Trophoblast cell (in vitro differentiated cells and primary cell): Measurements from ENCODE around the gene ATF7IP.
"Not testable (repeated sequence)": the region's sequence is repeated elsewhere in the genome, so short reads cannot be mapped to it uniquely, and the experiment has no call there.

Experiments used
- DNase-seq, 2 donors: peaks; one replicate each; pipeline ENCODE4 v3.0.0-alpha.2; 2016
- H2AFZ ChIP-seq: 2 replicates; pipeline ENCODE4 v1.6.1; 2013; ENCODE audit warnings: low read length, moderate library complexity, mild to moderate bottlenecking; ENCODE audit not compliant: insufficient read depth, poor library complexity
- H2AK5ac ChIP-seq: 2 replicates; pipeline ENCODE4 v1.6.1; 2013; ENCODE audit warnings: mild to moderate bottlenecking, low read length
- H2BK120ac ChIP-seq: 2 replicates; pipeline ENCODE4 v1.6.1; 2013; ENCODE audit warnings: low read length, mild to moderate bottlenecking, moderate library complexity; ENCODE audit not compliant: insufficient read depth, poor library complexity
- H2BK12ac ChIP-seq: 2 replicates; pipeline ENCODE4 v1.6.1; 2013; ENCODE audit warnings: mild to moderate bottlenecking, low read length, moderate library complexity
- H2BK5ac ChIP-seq: 2 replicates; pipeline ENCODE4 v1.6.1; 2013; ENCODE audit warnings: low read length, low read depth, moderate library complexity, mild to moderate bottlenecking; ENCODE audit not compliant: poor library complexity
- H3K14ac ChIP-seq: 2 replicates; pipeline ENCODE4 v1.6.1; 2013; ENCODE audit warnings: mild to moderate bottlenecking, low read length
- H3K18ac ChIP-seq: 2 replicates; pipeline ENCODE4 v1.6.1; 2013; ENCODE audit warnings: mild to moderate bottlenecking, low read length
- H3K23ac ChIP-seq: 2 replicates; pipeline ENCODE4 v1.6.1; 2013; ENCODE audit warnings: low read length
- H3K27ac ChIP-seq: 2 replicates; pipeline ENCODE4 v1.5.1; 2013; ENCODE audit warnings: low read depth, mild to moderate bottlenecking, inconsistent platforms, low read length, moderate library complexity
- H3K27me3 ChIP-seq: 2 replicates; pipeline ENCODE4 v1.6.1; 2013; ENCODE audit warnings: inconsistent platforms, mild to moderate bottlenecking, low read length, moderate library complexity; ENCODE audit not compliant: insufficient read depth
- H3K36me3 ChIP-seq, 2 experiments: 1 replicate in 1 of 2; 2 replicates in 1 of 2; pipeline ENCODE4 v1.6.1; 2013; ENCODE audit warnings: low read length in 2 of 2, mild to moderate bottlenecking in 2 of 2, moderate library complexity in 1 of 2; ENCODE audit not compliant: insufficient read depth in 2 of 2, control insufficient read depth in 1 of 2
- H3K4ac ChIP-seq: 2 replicates; pipeline ENCODE4 v1.6.1; 2013; ENCODE audit warnings: low read depth, mild to moderate bottlenecking, low read length, moderate library complexity
- H3K4me1 ChIP-seq, 2 experiments: 1 replicate in 1 of 2; 2 replicates in 1 of 2; pipeline ENCODE4 v1.6.1; 2013; ENCODE audit warnings: low read length in 2 of 2, mild to moderate bottlenecking in 2 of 2, moderate library complexity in 1 of 2; ENCODE audit not compliant: insufficient read depth in 2 of 2, control insufficient read depth in 1 of 2
- H3K4me2 ChIP-seq: 2 replicates; pipeline ENCODE4 v1.6.1; 2013; ENCODE audit warnings: inconsistent platforms, mild to moderate bottlenecking, low read length, moderate library complexity
- H3K4me3 ChIP-seq: 2 replicates; pipeline ENCODE4 v1.5.1; 2013; ENCODE audit warnings: mild to moderate bottlenecking, low read depth, low read length, inconsistent platforms
- H3K79me1 ChIP-seq: one replicate; pipeline ENCODE4 v1.6.1; 2013; ENCODE audit warnings: low read length
- H3K79me2 ChIP-seq: 2 replicates; pipeline ENCODE4 v1.6.1; 2013; ENCODE audit warnings: low read length, mild to moderate bottlenecking; ENCODE audit not compliant: control insufficient read depth, insufficient read depth, poor library complexity
- H3K9ac ChIP-seq: 2 replicates; pipeline ENCODE4 v1.6.1; 2013; ENCODE audit warnings: mild to moderate bottlenecking, low read length
- H3K9me3 ChIP-seq: 2 replicates; pipeline ENCODE4 v1.6.1; 2013; ENCODE audit warnings: low read depth, mild to moderate bottlenecking, control low read depth, inconsistent platforms, low read length; ENCODE audit not compliant: insufficient read depth
- H4K12ac ChIP-seq: 2 replicates; pipeline ENCODE4 v1.6.1; 2013; ENCODE audit warnings: low read depth, mild to moderate bottlenecking, low read length, moderate library complexity
- H4K8ac ChIP-seq: 2 replicates; pipeline ENCODE4 v1.6.1; 2013; ENCODE audit warnings: low read depth, mild to moderate bottlenecking, low read length, moderate library complexity
- H4K91ac ChIP-seq: one replicate; pipeline ENCODE4 v1.6.1; 2013; ENCODE audit warnings: low read depth, mild to moderate bottlenecking, low read length, moderate library complexity
- WGBS: extraction: QIAGEN DNeasy Blood & Tissue Kit; methylation state at CpG from one replicate; pipeline ENCODE4 v1.1.7; 2013; ENCODE audit warnings: missing lambda C conversion rate; ENCODE audit not compliant: insufficient read length, insufficient coverage; ENCODE audit errors: extremely low coverage; 5-methylcytosine and 5-hydroxymethylcytosine counted together

ATF7IP gene

DNA sequence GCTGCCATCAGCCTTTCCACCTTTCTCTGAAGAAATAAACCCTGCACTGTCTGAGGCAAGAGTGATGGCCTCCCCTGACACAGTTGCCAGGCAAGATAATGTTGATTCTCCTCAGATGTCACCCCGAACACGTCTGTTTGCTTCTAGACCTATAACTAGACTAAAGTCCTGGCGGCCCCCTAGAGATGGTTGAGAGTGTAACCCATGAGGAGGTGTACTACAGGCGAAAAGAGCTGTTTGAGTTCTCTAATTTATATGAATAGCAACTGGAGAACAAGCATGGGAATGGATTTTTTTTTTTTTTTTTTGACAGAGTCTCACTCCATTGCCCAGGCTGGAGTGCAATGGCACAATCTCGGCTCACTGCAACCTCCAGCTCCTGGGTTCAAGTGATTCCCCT lies 33.0 kb upstream of the ATF7IP start:
- peaks cover 0 to 2% of the 10 kb centered on the region in 2 experiments for H3K4me1 ChIP-seq
- no peak overlapping the region for H2AK5ac ChIP-seq
- H2BK12ac ChIP-seq = no peak overlapping the region
- no peak overlapping the region for H3K4me2 ChIP-seq
- no peak overlapping the region for H4K8ac ChIP-seq
- H4K91ac ChIP-seq = no peak overlapping the region
- no peak overlapping the region for H3K9ac ChIP-seq
- H2BK5ac ChIP-seq = no peak overlapping the region
- H3K14ac ChIP-seq = no peak overlapping the region
- peaks cover 10% of the 10 kb centered on the region for H3K9me3 ChIP-seq
- H3K79me2 ChIP-seq = no peaks in the 10 kb centered on the region
- H3K18ac ChIP-seq = no peak overlapping the region
- no peak overlapping the region for H3K27ac ChIP-seq
- no peaks in the 10 kb centered on the region for H3K79me1 ChIP-seq
- H3K23ac ChIP-seq = no peak overlapping the region
- WGBS = no CpG with 5 or more reads among the region's 5 CpGs
- H3K4ac ChIP-seq = no peak overlapping the region
- H4K12ac ChIP-seq = no peak overlapping the region
- no peak overlapping the region for H3K4me3 ChIP-seq
- no peaks in the 10 kb centered on the region for H3K27me3 ChIP-seq
- H2BK120ac ChIP-seq = no peak overlapping the region
- DNase-seq = no peak
- H2AFZ ChIP-seq = no peak overlapping the region
- no peaks in the 10 kb centered on the region for H3K36me3 ChIP-seq

DNA sequence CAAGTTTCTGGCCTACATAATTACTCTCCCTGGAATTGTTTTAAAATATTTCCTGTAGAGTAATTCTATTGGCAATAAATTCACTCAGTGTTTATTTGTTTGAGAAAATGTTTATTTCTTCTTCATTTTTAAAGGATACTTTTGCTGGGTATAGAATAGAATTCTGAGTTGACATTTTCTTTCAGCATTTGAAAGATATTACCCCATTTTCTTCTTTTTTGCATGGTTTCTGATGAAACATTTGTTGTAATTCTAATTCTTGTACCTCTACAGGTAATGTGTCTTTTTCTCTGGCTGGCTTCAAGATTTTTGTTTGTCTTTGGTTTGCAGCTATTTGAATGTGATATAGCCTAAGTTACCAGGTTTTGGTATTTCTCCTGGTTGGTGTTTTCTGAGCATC lies 25.1 kb upstream of the ATF7IP start:
- no peaks in the 10 kb centered on the region for H3K79me2 ChIP-seq
- H3K14ac ChIP-seq = no peak overlapping the region
- H3K27me3 ChIP-seq = no peaks in the 10 kb centered on the region
- no peak overlapping the region for H2AK5ac ChIP-seq
- H4K12ac ChIP-seq = no peak overlapping the region
- no peak overlapping the region for H3K23ac ChIP-seq
- no peak overlapping the region for H3K4me2 ChIP-seq
- H3K4me3 ChIP-seq = no peak overlapping the region
- H2AFZ ChIP-seq = no peak overlapping the region
- H2BK120ac ChIP-seq = no peak overlapping the region
- no peak overlapping the region for H2BK5ac ChIP-seq
- no peak overlapping the region for H3K9ac ChIP-seq
- peaks cover 0 to 2% of the 10 kb centered on the region in 2 experiments for H3K36me3 ChIP-seq
- H3K9me3 ChIP-seq = peaks cover 6% of the 10 kb centered on the region
- H3K4ac ChIP-seq = no peak overlapping the region
- no peaks in the 10 kb centered on the region for H3K4me1 ChIP-seq
- H3K27ac ChIP-seq = no peak overlapping the region
- no peak overlapping the region for H3K18ac ChIP-seq
- no peak overlapping the region for H4K91ac ChIP-seq
- no peak overlapping the region for H2BK12ac ChIP-seq
- no peak overlapping the region for H4K8ac ChIP-seq
- DNase-seq = no peak
- H3K79me1 ChIP-seq = no peaks in the 10 kb centered on the region

DNA sequence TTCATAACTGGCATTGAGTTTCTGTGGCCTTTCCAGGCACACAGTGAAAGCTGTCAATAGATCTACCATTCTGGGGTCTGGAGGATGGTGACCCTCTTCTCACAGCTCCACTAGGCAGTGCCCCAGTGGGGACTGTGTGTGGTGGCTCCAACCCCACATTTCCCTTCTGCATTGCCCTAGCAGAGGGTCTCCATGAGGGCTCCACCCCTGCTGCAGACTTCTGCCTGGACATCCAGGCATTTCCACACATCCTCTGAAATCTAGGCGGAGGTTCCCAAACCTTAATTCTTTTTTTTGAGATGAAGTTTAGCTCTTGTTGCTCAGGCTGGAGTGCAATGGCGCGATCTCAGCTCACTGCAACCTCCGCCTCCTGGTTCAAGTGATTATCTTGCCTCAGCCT lies 14.0 kb upstream of the ATF7IP start:
- not testable (repeated sequence) for H4K91ac ChIP-seq, H2AFZ ChIP-seq, H3K27ac ChIP-seq, H3K27me3 ChIP-seq, H2BK5ac ChIP-seq, H2BK120ac ChIP-seq, H3K36me3 ChIP-seq, H3K79me1 ChIP-seq, H3K4ac ChIP-seq, H4K12ac ChIP-seq, H3K23ac ChIP-seq, H3K9me3 ChIP-seq, H2BK12ac ChIP-seq, H4K8ac ChIP-seq, H3K4me3 ChIP-seq, H3K18ac ChIP-seq, DNase-seq, H3K14ac ChIP-seq, H3K9ac ChIP-seq, H3K4me1 ChIP-seq, H3K4me2 ChIP-seq, H3K79me2 ChIP-seq, H2AK5ac ChIP-seq
- WGBS = no CpG with 5 or more reads among the region's 4 CpGs

DNA sequence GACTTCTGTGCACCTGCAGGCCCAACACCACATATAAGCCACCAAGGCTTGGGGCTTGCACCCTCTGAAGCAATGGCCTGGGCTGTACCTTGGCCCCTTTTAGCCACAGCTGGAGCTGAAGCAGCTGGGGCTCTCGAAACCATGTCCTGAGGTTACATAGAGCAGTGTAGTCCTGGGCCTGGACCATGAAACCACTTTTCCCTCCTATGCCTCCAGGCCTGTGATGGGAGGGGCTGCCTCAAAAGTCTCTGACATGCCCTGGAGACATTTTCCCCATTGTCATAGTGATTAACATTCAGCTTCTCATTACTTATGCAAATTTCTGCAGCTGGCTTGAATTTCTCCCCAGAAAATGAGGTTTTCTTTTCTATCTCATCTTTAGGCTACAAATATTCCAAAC lies 13.4 kb upstream of the ATF7IP start:
- H3K79me1 ChIP-seq, H4K12ac ChIP-seq, H2AFZ ChIP-seq, H2BK120ac ChIP-seq, H3K4me2 ChIP-seq, H2AK5ac ChIP-seq, H4K8ac ChIP-seq, H3K79me2 ChIP-seq, H3K36me3 ChIP-seq, H3K27ac ChIP-seq, H3K9me3 ChIP-seq, H3K4me1 ChIP-seq, H2BK12ac ChIP-seq, H3K14ac ChIP-seq, H2BK5ac ChIP-seq, H3K4me3 ChIP-seq, H3K9ac ChIP-seq, H3K4ac ChIP-seq, H3K18ac ChIP-seq, H3K23ac ChIP-seq, H4K91ac ChIP-seq, DNase-seq, H3K27me3 ChIP-seq: not testable (repeated sequence)
- no CpG with 5 or more reads among the region's 1 CpG for WGBS

DNA sequence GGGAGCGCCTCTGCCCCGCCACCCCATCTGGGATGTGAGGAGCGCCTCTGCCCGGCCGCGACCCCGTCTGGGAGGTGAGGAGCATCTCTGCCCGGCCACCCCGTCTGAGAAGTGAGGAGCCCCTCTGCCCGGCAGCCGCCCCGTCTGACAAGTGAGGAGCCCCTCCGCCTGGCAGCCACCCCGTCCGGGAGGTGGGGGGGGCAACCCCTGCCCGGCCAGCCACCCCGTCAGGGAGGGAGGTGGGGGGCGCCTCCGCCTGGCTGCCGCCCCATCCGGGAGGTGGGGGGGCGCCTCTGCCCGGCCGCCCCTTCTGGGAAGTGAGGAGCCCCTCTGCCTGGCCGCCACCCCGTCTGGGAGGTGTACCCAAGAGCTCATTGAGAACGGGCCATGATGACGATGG lies 10.8 kb upstream of the ATF7IP start:
- not testable (repeated sequence) for H3K4ac ChIP-seq
- no CpG with 5 or more reads among the region's 28 CpGs for WGBS

More for the DNA sequence above, 10.8 kb upstream of the ATF7IP start:
- not testable (repeated sequence) for H3K79me1 ChIP-seq, H4K91ac ChIP-seq, H3K27ac ChIP-seq, DNase-seq, H2AK5ac ChIP-seq, H3K4me3 ChIP-seq, H2BK12ac ChIP-seq, H3K23ac ChIP-seq, H2BK5ac ChIP-seq, H3K27me3 ChIP-seq, H3K79me2 ChIP-seq, H3K18ac ChIP-seq, H3K36me3 ChIP-seq, H4K12ac ChIP-seq, H2BK120ac ChIP-seq, H4K8ac ChIP-seq, H2AFZ ChIP-seq, H3K9ac ChIP-seq, H3K9me3 ChIP-seq, H3K14ac ChIP-seq, H3K4me2 ChIP-seq, H3K4me1 ChIP-seq
